Measurements from ENCODE around the gene SYT11.
A peak's percentile ranks its signal among the peaks of the same experiment; 100 is the strongest.
"Not testable (repeated sequence)": the region's sequence is repeated elsewhere in the genome, so short reads cannot be mapped to it uniquely, and the experiment has no call there.

Gene SYT11

DNA sequence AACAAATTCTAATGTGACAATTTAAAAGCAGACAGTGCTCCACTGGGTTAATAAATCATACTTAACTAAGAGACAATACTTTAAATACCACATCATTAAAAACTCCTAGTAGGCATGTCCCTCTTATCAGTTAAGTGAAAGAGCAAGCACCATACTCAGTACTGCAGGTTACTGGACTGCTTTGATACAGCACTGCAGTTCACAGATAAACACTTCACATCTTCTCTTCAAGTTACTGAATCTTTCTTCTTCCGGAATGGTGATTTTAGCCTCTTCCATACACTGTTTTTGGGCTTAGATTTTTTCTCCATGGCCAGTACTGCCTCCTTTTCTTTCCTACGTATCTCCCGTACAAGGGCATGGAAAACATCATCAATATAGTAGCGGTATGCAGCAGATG is 40.8 kb downstream of the SYT11 start:
- DNase-seq: no peak

DNA sequence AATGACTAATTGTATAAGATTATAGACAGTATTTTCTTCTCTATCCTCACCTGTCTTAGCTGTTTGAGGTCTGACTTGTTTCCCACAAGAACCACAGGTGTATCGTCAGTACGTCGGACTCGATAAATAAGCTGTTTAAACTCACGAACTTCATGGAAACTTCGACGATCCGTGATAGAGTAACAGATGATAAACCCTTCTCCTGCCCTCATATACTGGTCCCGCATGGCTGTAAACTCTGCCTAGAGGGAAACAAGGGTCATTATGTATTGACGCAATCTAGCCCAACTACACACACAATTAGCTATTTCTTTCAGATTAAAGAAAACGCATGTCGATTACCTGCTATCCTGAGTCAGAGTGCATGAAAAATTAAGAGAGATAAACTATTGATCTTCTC is 44.9 kb downstream of the SYT11 start:
- DNase-seq: no peak

DNA sequence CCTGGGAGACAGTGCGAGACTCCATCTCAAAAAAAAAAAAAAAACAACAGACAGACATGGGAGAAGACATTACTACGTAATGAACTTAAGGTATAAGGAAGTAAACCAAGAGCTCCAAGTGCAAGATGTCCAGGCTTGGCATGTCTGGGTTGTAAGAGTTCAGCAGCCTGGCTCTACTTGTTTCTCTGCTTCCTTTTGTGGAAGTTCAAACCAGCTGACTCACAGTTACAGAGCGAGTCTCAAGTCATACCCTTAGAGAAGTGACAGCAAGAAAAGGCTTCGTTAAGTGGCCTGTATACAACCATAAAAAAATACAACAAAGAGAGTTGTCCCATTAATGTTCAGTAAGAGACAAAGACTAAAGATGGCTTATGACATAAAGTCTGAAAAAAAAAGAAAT is 50.5 kb downstream of the SYT11 start:
- DNase-seq: peak; percentile 20

DNA sequence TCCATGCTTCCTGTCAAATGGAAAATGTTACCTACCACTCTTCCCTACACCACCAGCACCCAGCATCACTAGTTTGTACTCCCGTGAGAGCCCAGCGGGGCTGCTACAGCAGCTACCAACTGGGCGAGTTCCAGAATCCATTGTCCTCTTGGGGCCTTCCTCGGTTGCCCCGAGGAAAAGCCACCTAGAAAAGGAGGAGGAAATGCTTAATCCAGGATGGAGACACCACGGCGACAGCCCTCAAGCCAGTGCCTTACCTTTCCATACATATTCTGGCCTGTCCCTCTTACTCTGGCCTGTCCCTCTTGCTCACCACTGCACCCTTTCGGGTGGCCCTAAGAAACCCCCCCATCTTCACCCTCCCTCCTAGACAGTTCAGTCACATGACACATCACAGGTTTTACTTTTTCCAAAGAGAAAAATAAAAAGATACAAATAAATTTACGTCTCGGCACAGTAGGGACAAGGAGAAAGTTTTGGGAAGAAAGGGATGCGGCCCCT is 51.3 kb downstream of the SYT11 start:
- DNase-seq: peak; percentile 31

DNA sequence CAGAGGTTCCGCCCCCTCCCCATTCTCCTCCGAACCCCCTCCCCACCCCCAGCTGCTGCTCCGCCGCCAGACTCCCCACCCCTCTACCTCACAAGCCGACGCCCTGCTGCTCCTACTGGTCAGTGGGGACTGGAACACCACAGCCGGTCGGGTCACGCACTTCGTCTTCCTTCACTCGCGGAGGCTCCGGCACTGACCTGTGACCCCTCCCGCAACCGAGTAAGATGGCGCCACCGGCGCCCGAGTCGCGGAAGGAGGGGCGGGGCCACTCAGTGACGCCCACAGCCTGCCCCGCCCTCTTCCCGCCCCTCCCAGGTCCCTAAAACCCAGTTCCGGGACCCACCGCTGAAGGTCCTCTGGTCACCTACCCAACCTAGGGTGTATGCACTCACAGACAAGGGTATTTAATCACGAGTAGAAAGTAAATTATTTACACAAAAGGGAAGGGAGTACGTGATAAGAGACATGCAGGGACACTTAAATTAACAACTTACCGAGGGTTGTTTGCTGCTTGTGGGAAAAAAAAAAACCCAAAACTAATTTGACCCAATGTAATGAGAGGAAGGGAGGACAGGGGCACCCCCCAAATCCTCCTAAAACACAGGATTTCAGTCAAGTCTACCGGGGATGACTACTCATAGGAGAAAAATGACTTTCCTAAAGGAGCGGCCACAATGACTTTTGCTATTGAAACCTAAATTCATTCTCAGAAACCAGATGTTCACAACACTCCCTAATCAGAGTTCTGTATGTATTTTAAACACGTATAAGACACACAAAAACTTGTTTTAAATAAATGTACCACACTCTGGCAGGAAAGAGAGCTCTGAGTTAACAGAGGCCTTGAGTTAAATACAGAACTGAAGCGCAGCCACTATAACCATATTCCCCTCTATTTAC is 52.0 kb downstream of the SYT11 start, which contains the start of gene RIT1:
Gene RIT1, minus strand, starts transcription at position 194 of the 900 bp plus-strand sequence. CDS start 588 bp downstream, outside the sequence.
- DNase-seq: peak; percentile 89

DNA sequence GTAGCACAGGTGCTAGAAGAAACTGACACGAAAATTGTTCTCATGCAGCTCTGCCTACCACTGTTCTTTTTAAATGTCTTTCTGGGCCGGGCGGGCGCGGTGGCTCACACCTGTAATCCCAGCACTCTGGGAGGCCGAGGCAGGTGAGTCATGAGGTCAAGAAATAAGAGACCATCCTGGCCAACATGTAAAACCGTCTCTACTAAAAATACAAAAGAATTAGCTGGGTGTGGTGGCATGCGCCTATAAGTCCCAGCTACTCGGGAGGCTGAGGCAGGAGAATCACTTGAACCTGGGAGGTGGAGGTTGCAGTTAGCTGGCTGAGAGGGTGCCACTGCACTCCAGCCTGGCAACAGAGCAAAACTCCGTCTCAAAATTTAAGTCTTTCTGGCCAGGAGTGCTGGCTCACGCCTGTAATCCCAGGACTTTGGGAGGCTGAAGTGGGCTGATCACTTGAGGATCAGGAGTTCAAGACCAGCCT is 52.7 kb downstream of the SYT11 start:
- no peak for DNase-seq

DNA sequence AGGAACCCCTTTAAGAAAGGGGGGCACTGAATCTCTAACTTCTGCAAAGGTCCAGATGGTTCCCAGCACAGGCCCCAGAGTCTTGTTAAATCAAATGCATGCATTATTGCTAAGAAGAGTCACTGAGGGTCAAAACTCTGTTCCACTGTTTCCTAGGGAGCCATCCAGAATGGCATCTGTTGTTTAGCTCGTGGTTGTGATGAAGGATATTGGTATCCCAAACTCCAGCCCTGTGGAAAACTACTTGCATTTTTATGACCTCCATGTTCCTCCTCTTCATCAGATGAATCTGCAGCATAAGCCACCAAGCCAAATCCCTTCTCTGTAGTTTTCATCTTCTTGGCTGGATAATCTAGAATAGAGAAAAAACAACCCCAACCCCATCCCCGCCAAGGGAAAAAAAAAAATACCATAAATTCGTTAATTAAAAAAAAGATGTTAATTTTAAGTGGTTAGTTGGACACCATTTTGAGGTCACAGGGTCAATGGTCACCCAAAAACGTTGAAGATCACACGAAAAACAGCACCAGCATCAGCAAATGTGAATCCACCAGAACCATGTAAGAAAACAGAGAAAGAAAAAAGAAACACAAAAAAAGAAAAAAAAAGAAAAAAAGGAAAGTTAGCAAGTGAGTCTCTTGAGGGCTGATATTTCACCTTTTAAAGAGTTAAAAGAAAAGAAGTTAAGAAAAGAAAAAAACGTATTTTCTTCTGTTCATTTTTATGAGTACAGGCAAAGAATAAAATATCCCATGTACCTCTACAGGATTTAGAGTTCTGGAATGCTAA is 54.8 kb downstream of the SYT11 start:
- DNase-seq: no peak

DNA sequence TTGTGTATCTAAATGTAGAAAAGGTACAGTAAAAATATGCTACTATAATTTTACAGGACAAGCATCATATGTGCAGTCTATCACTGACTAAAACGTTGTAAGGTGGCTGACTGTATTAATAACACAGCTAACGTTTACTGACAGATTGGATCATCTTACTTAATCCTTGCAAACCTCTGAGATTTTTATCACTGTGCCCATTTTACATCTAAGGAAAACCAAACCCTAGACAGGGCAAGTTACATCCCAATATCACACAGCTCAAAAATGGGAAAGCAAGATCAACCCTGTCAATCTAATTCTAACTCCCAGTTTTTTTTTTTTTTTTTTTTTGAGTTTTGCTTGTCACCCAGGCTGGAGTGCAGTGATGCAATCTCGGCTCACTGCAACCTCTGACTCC is 59.3 kb downstream of the SYT11 start:
- DNase-seq: no peak

DNA sequence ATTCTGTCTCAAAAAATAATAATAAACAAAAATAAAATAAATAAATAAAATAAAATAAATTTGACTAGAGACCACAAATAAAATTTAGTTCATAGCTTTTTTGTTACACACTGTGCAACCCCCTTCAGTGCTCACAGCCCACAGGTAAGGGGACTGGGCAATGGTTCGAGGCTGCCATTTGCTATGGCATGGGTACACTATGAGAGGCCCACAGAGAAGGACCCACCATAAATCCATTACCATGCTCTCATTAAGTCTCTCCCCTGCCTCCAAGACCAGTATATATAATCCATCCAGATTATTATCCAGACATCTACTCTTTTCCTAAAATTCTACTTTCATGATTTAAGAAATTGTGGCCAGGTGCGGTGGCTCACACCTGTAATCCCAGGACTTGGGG is 60.4 kb downstream of the SYT11 start:
- no peak for DNase-seq

DNA sequence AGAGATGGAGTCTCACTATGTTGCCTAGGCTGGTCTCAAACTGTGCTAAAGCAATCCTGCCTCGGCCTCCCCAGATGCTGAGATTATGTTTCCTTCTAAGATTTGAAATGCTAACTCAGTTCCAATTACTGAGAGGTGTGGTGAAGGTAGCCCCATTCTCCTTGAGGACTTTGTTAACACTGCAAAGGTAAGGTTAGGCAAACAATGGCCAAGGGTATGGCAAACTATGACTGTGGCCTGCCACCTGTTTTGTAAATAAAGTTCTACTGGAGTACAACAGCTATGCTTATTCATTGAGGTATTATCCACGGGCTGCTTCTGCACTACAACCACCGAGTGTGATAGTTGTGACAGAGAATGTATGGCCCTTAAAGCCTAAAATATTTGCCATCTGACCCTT is 61.4 kb downstream of the SYT11 start:
- DNase-seq: no peak

DNA sequence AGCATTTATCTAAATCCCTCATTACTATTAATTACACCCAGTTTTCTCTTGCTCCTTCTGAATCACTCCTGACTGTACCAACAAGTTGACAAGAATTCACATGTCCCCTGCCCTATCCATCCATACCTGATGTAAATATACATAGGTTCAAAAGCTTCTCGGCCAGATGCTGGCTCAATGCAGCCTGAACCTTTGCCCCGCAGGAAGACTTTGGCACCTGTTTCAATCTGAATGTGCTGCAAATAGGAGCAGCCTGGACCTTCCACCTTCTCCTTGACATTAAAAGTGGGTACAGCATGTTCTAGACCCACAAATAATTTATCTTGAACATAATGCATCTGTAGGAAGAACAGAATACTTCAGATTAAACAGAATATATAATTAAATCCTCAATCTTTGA is 66.1 kb downstream of the SYT11 start:
- no peak for DNase-seq

DNA sequence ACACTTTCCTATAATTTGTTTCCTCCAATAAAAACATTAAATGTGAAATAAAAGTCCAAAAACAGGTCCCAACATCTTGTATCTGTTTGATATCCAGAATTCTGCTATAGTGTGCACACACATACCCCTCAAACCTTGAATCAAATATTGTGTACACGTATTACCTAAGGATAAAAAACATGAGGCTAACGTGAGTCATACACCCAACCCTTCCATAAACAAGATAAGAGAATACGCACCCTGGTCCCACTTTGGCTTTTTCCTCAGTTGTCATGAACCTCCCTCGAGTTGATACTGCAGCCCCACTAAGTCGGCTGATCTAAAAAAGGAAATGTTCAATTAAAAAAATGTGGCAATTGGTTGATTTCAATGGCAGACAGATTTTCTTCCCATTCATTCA is 69.7 kb downstream of the SYT11 start:
- DNase-seq: no peak

DNA sequence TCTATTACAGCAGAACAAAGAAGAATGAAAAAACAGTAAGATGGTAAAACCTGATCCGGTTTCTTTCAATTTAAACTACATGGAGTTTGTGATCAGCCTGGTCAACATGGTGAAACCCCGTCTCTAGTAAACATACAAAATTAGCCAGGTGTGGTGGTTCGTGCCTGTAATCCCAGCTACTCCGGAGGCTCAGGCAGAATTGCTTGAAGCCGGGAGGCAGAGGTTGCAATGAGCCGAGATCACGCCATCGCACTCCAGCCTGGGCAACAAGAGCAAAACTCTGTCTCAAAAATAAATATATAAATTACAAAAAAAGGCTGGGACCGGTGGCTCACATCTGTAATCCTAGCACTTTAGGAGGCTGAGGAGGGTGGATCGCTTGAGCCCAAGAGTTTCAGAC is 71.4 kb downstream of the SYT11 start:
- not testable (repeated sequence) for DNase-seq

DNA sequence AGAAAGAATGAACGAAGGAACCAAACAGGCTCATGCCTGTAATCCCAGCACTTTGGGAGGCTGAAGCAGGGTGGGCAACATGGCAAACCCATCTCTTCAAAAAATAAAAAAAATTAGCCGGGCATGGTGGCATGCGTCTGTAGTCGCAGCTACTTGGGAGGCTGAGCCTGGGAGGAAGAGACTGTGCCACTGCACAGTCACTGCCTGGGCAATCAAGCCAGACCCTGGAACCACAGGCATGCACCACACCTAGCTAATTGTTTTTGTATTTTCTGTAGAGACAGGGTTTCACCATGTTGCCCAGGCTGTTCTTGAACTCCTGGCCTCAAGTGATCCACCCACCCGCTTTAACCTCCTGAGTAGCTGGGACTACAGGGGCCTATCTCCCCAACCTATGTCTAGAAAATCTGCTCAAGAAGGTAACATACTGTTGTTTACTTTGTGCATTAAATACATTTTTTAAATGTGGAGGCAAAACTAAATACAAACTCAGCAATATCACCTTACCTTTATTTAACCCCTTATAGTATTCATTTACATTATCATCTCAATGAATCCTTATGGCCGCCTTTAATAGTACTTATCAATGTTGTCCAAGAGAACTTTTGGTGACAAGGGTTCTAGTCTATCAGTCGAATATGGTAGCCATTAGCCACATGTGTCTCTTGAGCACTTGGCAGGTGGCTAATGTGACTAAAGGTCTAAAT is 72.1 kb downstream of the SYT11 start:
- DNase-seq: no peak

DNA sequence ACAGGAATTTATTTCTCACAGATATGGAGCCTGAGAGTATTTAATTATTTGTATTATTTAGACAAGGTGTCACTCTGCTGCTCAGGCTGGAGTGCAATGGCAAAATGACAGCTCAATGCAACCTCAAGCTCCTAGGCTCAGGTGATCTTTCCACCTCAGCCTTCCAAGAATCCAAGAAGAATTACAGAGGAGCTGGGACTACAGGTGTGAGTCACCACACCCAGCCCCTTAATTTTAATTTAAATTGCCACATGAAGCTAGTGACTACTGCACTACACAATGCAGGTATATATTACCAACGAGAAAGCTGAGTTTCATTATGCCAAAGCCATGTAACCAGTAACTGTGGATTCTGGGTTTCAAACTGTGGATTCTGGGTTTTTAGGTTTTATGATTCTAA is 72.7 kb downstream of the SYT11 start:
- DNase-seq: no peak

DNA sequence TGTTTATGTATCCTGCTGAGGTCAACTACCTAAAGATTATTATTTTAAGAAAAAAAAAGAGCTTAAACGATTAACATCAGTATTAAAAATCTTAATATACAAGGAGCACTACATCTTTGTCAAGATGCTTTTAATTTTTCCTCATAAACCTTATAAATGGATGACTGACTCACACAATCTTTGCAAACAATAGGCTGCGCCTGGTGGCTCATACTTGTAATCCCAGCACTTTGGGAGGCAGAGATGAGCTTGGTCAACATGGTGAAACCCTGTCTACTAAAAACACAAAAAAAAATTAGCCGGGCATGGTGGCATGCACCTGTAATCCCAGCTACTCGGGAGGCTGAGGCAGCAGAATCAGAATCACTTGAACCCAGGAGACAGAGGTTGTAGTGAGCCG is 73.1 kb downstream of the SYT11 start:
- no peak for DNase-seq

DNA sequence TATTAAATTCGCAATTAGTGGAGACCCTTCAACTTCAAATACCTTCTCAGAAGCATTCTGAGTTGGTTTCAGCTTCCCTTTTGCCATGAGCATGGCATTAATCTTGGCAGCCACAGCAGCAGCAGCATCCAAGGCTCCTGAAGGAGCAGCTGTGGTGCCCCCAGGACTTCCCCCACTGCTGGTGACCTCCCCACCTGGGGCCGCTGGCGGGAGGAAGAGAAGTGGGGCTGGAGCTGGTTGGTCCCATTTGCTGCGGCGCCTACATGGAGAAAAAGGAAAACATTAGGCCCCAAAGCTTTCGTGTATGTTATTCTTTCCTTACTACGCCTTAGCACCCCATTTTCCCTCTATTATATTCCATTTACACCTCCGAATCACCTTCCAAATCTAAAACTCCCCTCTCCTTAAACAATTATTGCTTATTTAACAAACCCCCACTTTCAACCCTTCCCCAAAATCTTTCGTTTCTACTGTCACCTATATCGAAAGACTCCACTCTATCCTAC is 74.3 kb downstream of the SYT11 start:
- DNase-seq: no peak

DNA sequence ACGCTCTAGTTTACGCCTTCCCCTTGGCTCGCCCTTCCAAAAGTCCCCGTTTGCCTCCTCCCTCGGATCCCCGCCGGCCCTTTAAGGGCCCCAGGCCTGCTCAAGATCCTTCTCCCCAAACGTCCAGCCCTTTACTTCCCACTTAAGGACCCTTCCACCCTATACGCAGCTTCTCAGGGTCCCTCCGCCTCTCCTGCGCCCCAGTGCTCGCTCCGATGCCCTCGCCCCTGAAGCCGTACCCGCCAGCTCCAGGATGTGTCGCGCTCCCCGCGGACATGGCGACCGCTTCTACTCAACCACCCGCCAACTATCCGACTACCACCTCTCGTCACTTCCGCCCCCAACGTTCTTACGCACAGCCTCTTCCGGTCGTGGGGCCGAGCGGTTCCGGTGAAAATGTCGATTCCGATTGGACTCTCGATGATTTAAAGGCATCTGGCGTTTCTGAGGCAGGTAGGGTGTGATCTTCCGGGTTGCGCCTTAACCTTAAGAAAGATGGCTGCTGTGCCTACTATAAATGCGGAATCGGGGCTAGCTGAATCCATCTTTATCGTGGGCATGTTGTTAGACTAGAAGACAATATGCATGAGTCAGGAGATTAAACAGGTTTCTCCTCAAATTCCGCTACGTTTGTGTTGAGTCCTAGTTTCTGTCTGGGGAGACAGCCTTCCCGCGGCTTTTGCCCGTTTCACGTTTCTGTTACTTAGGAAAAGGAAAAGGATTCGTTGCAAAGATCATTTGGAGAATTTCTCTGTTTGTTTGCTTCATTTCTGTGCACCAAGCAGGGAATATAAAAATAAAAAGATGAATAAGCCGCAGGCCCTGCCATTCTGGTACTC is 74.9 kb downstream of the SYT11 start, which contains the start of gene KHDC4:
Gene KHDC4, minus strand, starts transcription at position 317 of the 839 bp plus-strand sequence. Its CDS starts 40 bp downstream, at position 277.
- peak; percentile 98 for DNase-seq

All from CD4-positive, alpha-beta T cell treated with Interleukin-21 for 1 hour (primary cell).